Activated CD8-positive, alpha-beta T cell treated with anti-CD3 and anti-CD28 coated beads, Interleukin-2, amount 10 ng/mL, durations not matched to agents 7 days and 5 days (primary cell): ENCODE results near the gene CACNA2D3. TPM values are rescaled to one million over a fixed set of nuclear protein-coding genes. Genes with fewer than 3 reads are reported as not detected.

ENCODE experiments used
- ATAC-seq: fragments of 150-1000 bp; cut with Tn5 transposase; one replicate; pipeline ENCODE4 v1.10.0; 2021; ENCODE audit warnings: moderate library complexity
- CTCF ChIA-PET: fragments of 350-600 bp; sonication (Branson Sonifier 250); formaldehyde crosslinking; loops from one replicate; lab custom pipeline; 2021; ENCODE audit warnings: antibody characterized with exemption; lab: Charles Lee
- POLR2A ChIA-PET: fragments of 350-600 bp; sonication (Branson Sonifier 250); formaldehyde crosslinking; loops from one replicate; lab custom pipeline; 2021; ENCODE audit warnings: antibody characterized with exemption; lab: Charles Lee
- DNase-seq: peaks from one replicate; pipeline ENCODE4 v3.0.0-alpha.2; 2020
- H3K27ac Mint-ChIP-seq: one replicate; pipeline ENCODE4 v1.8.0; 2021; ENCODE audit warnings: mild to moderate bottlenecking, mixed read lengths
- H3K27me3 Mint-ChIP-seq: one replicate; pipeline ENCODE4 v1.8.0; 2021; ENCODE audit warnings: low read depth, mixed read lengths
- H3K36me3 Mint-ChIP-seq: one replicate; pipeline ENCODE4 v1.8.0; 2021; ENCODE audit warnings: low read depth, mixed read lengths
- H3K4me1 Mint-ChIP-seq: one replicate; pipeline ENCODE4 v1.8.0; 2021; ENCODE audit warnings: low read depth, mixed read lengths
- H3K4me3 Mint-ChIP-seq: one replicate; pipeline ENCODE4 v1.8.0; 2021; ENCODE audit warnings: mild to moderate bottlenecking, mixed read lengths
- H3K9me3 Mint-ChIP-seq: one replicate; pipeline ENCODE4 v1.8.0; 2022; ENCODE audit warnings: mixed read lengths; ENCODE audit not compliant: insufficient read depth
- total RNA-seq, 2 experiments: library from RNA; stranded (reverse); gene quantifications; one replicate each; pipeline ENCODE4 v1.2.3, GENCODE V29; 2021

CACNA2D3 gene
- total RNA-seq, 2 experiments from 2014 or later: not detected

- no peaks in the 10 kb centered on the region for H3K9me3 Mint-ChIP-seq
- no peak overlapping the region for H3K27ac Mint-ChIP-seq
- DNase-seq (no peak), ATAC-seq (no peak)
- no peaks in the 10 kb centered on the region for H3K36me3 Mint-ChIP-seq
- H3K27me3 Mint-ChIP-seq: no peaks in the 10 kb centered on the region
- no peaks in the 10 kb centered on the region for H3K4me1 Mint-ChIP-seq
- ChIA-PET POLR2A (no interaction called here), CTCF (no interaction called here)
- H3K4me3 Mint-ChIP-seq: no peak overlapping the region
These were observed 419.0 kb downstream of the CACNA2D3 start for GRCh38 chr3:54541369-54541768.

GRCh38 chr3:54543446-54543845, 421.1 kb downstream of the CACNA2D3 start:
- no peak overlapping the region for H3K27ac Mint-ChIP-seq
- no peaks in the 10 kb centered on the region for H3K27me3 Mint-ChIP-seq
- DNase-seq (no peak), ATAC-seq (no peak)
- ChIA-PET CTCF (no interaction called here), POLR2A (no interaction called here)
- no peaks in the 10 kb centered on the region for H3K36me3 Mint-ChIP-seq
- H3K4me1 Mint-ChIP-seq: no peaks in the 10 kb centered on the region
- H3K9me3 Mint-ChIP-seq: no peaks in the 10 kb centered on the region
- H3K4me3 Mint-ChIP-seq: no peak overlapping the region

- Mint-ChIP-seq H3K4me3 (no peak overlapping the region), H3K36me3 (no peaks in the 10 kb centered on the region), H3K9me3 (no peaks in the 10 kb centered on the region), H3K4me1 (no peaks in the 10 kb centered on the region), H3K27me3 (no peaks in the 10 kb centered on the region), H3K27ac (no peak overlapping the region)
- DNase-seq: no peak
- POLR2A ChIA-PET: no interaction called here
- ATAC-seq: no peak
- CTCF ChIA-PET: no interaction called here
These were observed 424.7 kb downstream of the CACNA2D3 start for GRCh38 chr3:54547051-54547450.

GRCh38 chr3:54547846-54548245, 425.5 kb downstream of the CACNA2D3 start:
- Mint-ChIP-seq H3K9me3 (no peaks in the 10 kb centered on the region), H3K36me3 (no peaks in the 10 kb centered on the region), H3K4me3 (no peak overlapping the region), H3K4me1 (no peaks in the 10 kb centered on the region), H3K27me3 (no peaks in the 10 kb centered on the region), H3K27ac (no peak overlapping the region)
- DNase-seq: no peak
- no peak for ATAC-seq
- ChIA-PET POLR2A (no interaction called here), CTCF (no interaction called here)

- no peaks in the 10 kb centered on the region for H3K9me3 Mint-ChIP-seq
- no peaks in the 10 kb centered on the region for H3K4me1 Mint-ChIP-seq
- no peak overlapping the region for H3K4me3 Mint-ChIP-seq
- ChIA-PET POLR2A (no interaction called here), CTCF (no interaction called here)
- no peaks in the 10 kb centered on the region for H3K36me3 Mint-ChIP-seq
- DNase-seq: no peak
- no peak for ATAC-seq
- no peaks in the 10 kb centered on the region for H3K27me3 Mint-ChIP-seq
- H3K27ac Mint-ChIP-seq: no peak overlapping the region
These were observed 427.4 kb downstream of the CACNA2D3 start for GRCh38 chr3:54549607-54550220.

GRCh38 chr3:54550221-54550977, 428.0 kb downstream of the CACNA2D3 start:
- ChIA-PET POLR2A (no interaction called here), CTCF (no interaction called here)
- DNase-seq (no peak), ATAC-seq (no peak)
- no peaks in the 10 kb centered on the region for H3K4me1 Mint-ChIP-seq
- no peaks in the 10 kb centered on the region for H3K9me3 Mint-ChIP-seq
- H3K27me3 Mint-ChIP-seq: no peaks in the 10 kb centered on the region
- no peaks in the 10 kb centered on the region for H3K36me3 Mint-ChIP-seq
- no peak overlapping the region for H3K27ac Mint-ChIP-seq
- no peak overlapping the region for H3K4me3 Mint-ChIP-seq

GRCh38 chr3:54556630-54557029, 434.3 kb downstream of the CACNA2D3 start:
- Mint-ChIP-seq H3K27me3 (no peaks in the 10 kb centered on the region), H3K9me3 (no peaks in the 10 kb centered on the region), H3K4me1 (no peaks in the 10 kb centered on the region), H3K27ac (no peak overlapping the region), H3K4me3 (no peak overlapping the region), H3K36me3 (no peaks in the 10 kb centered on the region)
- DNase-seq (no peak), ATAC-seq (no peak)
- ChIA-PET CTCF (no interaction called here), POLR2A (no interaction called here)

GRCh38 chr3:54557538-54558428, 435.4 kb downstream of the CACNA2D3 start:
- ChIA-PET CTCF (no interaction called here), POLR2A (no interaction called here)
- DNase-seq: no peak
- Mint-ChIP-seq H3K27ac (no peak overlapping the region), H3K4me1 (no peaks in the 10 kb centered on the region), H3K27me3 (no peaks in the 10 kb centered on the region), H3K4me3 (no peak overlapping the region), H3K36me3 (no peaks in the 10 kb centered on the region), H3K9me3 (no peaks in the 10 kb centered on the region)
- no peak for ATAC-seq

GRCh38 chr3:54563501-54564200, 441.3 kb downstream of the CACNA2D3 start:
- ATAC-seq (no peak), DNase-seq (no peak)
- ChIA-PET POLR2A (no interaction called here), CTCF (no interaction called here)
- H3K4me3 Mint-ChIP-seq: no peak overlapping the region
- H3K27ac Mint-ChIP-seq: no peak overlapping the region
- no peaks in the 10 kb centered on the region for H3K4me1 Mint-ChIP-seq
- no peaks in the 10 kb centered on the region for H3K9me3 Mint-ChIP-seq
- H3K36me3 Mint-ChIP-seq: no peaks in the 10 kb centered on the region
- no peaks in the 10 kb centered on the region for H3K27me3 Mint-ChIP-seq

GRCh38 chr3:54564374-54564925, 442.1 kb downstream of the CACNA2D3 start:
- no peak overlapping the region for H3K4me3 Mint-ChIP-seq
- no peaks in the 10 kb centered on the region for H3K36me3 Mint-ChIP-seq
- H3K4me1 Mint-ChIP-seq: no peaks in the 10 kb centered on the region
- H3K27me3 Mint-ChIP-seq: no peaks in the 10 kb centered on the region
- DNase-seq (no peak), ATAC-seq (no peak)
- CTCF ChIA-PET: no interaction called here
- POLR2A ChIA-PET: no interaction called here
- no peaks in the 10 kb centered on the region for H3K9me3 Mint-ChIP-seq
- H3K27ac Mint-ChIP-seq: no peak overlapping the region

GRCh38 chr3:54565956-54566355, 443.6 kb downstream of the CACNA2D3 start:
- H3K36me3 Mint-ChIP-seq: no peaks in the 10 kb centered on the region
- H3K27ac Mint-ChIP-seq: no peak overlapping the region
- no peaks in the 10 kb centered on the region for H3K4me1 Mint-ChIP-seq
- DNase-seq (no peak), ATAC-seq (no peak)
- CTCF ChIA-PET: no interaction called here
- no peaks in the 10 kb centered on the region for H3K27me3 Mint-ChIP-seq
- no peaks in the 10 kb centered on the region for H3K9me3 Mint-ChIP-seq
- no peak overlapping the region for H3K4me3 Mint-ChIP-seq
- POLR2A ChIA-PET: no interaction called here
